GM12878 (cell line): ENCODE data around the gene PHLDB1. TPM values are rescaled to one million over a fixed set of nuclear protein-coding genes. Genes with fewer than 3 reads are reported as not detected.
"Not testable (repeated sequence)": the region's sequence is repeated elsewhere in the genome, so short reads cannot be mapped to it uniquely, and the experiment has no call there.

Source experiments
- ATAC-seq: fragments of 200-7000 bp; cut with Tn5 transposase; 3 replicates; pipeline ENCODE4 v1.9.1; 2020; ENCODE audit warnings: mild to moderate bottlenecking, moderate library complexity
- BruUV-seq: library from RNA; stranded (reverse); fragments of 400-500 nt; replicated peaks from 2 replicates; lab custom pipeline; 2021; lab: Mats Ljungman, UMichigan
- CTCF ChIA-PET: fragments of 300-600 bp; sonication (Branson Sonifier 250); formaldehyde crosslinking; extraction: SDS; loops from one replicate; lab custom pipeline; 2021; ENCODE audit warnings: inconsistent platforms; lab: Yijun Ruan, JAX
- POLR2A ChIA-PET: fragments of 350-600 bp; formaldehyde crosslinking; extraction: SDS; loops from one replicate; lab custom pipeline; 2021; ENCODE audit warnings: inconsistent platforms; lab: Charles Lee
- RAD21 ChIA-PET: fragments of 300-600 bp; sonication (Branson Sonifier 250); formaldehyde crosslinking; loops from one replicate; lab custom pipeline; 2023; ENCODE audit warnings: antibody characterized with exemption; ENCODE audit not compliant: unreplicated experiment; lab: Charles Lee
- SMC1A ChIA-PET: fragments of 300-600 bp; sonication (Branson Sonifier 250); formaldehyde crosslinking; loops from one replicate; lab custom pipeline; 2023; ENCODE audit not compliant: unreplicated experiment, uncharacterized antibody; lab: Charles Lee
- DNase-seq: peaks from one replicate; pipeline ENCODE4 v3.0.0-alpha.2; 2011; ENCODE audit warnings: low read depth, low spot score
- FAIRE-seq: peaks from 3 replicates; lab custom pipeline; 2011; peaks lifted over from hg19 to GRCh38; lab: Jason Lieb, UNC
- H2AFZ ChIP-seq: 2 replicates; pipeline ENCODE4 v1.6.0; 2011; ENCODE audit warnings: low read depth, low read length, control low read depth; ENCODE audit not compliant: control insufficient read depth
- H3K27ac ChIP-seq: 2 replicates; pipeline ENCODE4 v1.5.1; 2011; ENCODE audit warnings: control low read depth; ENCODE audit not compliant: control insufficient read depth, insufficient read depth
- H3K27me3 ChIP-seq, 2 experiments: replicated peaks in 1 of 2; 2 replicates each; pipeline versions ENCODE4 v1.6.0 to v1.6.1; 2011; ENCODE audit warnings: low read length in 1 of 2; ENCODE audit not compliant: control insufficient read depth in 2 of 2, insufficient read depth in 2 of 2
- H3K36me3 ChIP-seq, 2 experiments: 2 replicates each; pipeline ENCODE4 v1.5.1; 2011; ENCODE audit warnings: low read length in 1 of 2; ENCODE audit not compliant: control insufficient read depth in 2 of 2, insufficient read depth in 2 of 2
- H3K4me1 ChIP-seq: 2 replicates; pipeline ENCODE4 v1.6.1; 2011; ENCODE audit warnings: mild to moderate bottlenecking, low read length, moderate library complexity, mixed read lengths; ENCODE audit not compliant: control insufficient read depth, insufficient read depth
- H3K4me2 ChIP-seq: 2 replicates; pipeline ENCODE4 v1.6.0; 2011; ENCODE audit warnings: control low read depth; ENCODE audit not compliant: control insufficient read depth, insufficient read depth
- H3K4me3 ChIP-seq: fragments of 200-600 bp; sonication (generic); 2 replicates; pipeline ENCODE4 v1.5.1; 2016
- H3K79me2 ChIP-seq: 2 replicates; pipeline ENCODE4 v1.6.0; 2011; ENCODE audit warnings: low read length; ENCODE audit not compliant: control insufficient read depth, insufficient read depth
- H3K9ac ChIP-seq: 2 replicates; pipeline ENCODE4 v1.8.0; 2011; ENCODE audit warnings: low read length, control low read depth, mixed read lengths; ENCODE audit not compliant: control insufficient read depth, insufficient read depth
- H3K9me3 ChIP-seq: replicated peaks from 3 replicates; pipeline ENCODE4 v1.5.1; 2011; ENCODE audit warnings: mild to moderate bottlenecking, low read length; ENCODE audit not compliant: control insufficient read depth, insufficient read depth
- H4K20me1 ChIP-seq: 2 replicates; pipeline ENCODE4 v1.6.0; 2011; ENCODE audit not compliant: control insufficient read depth, insufficient read depth
- ASH2L ChIP-seq: fragments of 300-600, 200-600 bp; sonication (generic); IDR thresholded peaks from 2 replicates; pipeline ENCODE4 v1.6.1; 2017; ENCODE audit warnings: low read depth, mild to moderate bottlenecking, borderline replicate concordance
- CBX3 ChIP-seq: fragments of 200-600 bp; sonication (generic); IDR thresholded peaks from 2 replicates; pipeline ENCODE4 v1.6.1; 2016; ENCODE audit warnings: low read depth, borderline replicate concordance
- CEBPZ ChIP-seq: fragments of 150-350 bp; IDR thresholded peaks from 2 replicates; pipeline ENCODE4 v1.6.1; 2016; ENCODE audit warnings: low read depth, low read length
- EZH2 ChIP-seq: IDR thresholded peaks from 2 replicates; pipeline ENCODE4 v1.6.1; 2012; ENCODE audit warnings: low read depth, mild to moderate bottlenecking, control low read depth, inconsistent platforms, low read length, borderline replicate concordance; ENCODE audit not compliant: control insufficient read depth
- IRF5 ChIP-seq: fragments of 450-650 bp; IDR thresholded peaks from 2 replicates; pipeline ENCODE4 v1.6.1; 2017; ENCODE audit warnings: borderline replicate concordance
- PBX3 ChIP-seq: IDR thresholded peaks from 2 replicates; pipeline ENCODE4 v1.6.1; 2011; ENCODE audit warnings: mild to moderate bottlenecking, low read depth, low read length, moderate library complexity; ENCODE audit not compliant: insufficient replicate concordance
- RAD51 ChIP-seq: fragments of 450-650 bp; IDR thresholded peaks from 2 replicates; pipeline ENCODE4 v1.6.1; 2016; ENCODE audit warnings: moderate library complexity, mild to moderate bottlenecking, inconsistent platforms
- SPI1 ChIP-seq: IDR thresholded peaks from 2 replicates; pipeline ENCODE4 v1.6.1; 2011; ENCODE audit warnings: low read depth, mild to moderate bottlenecking, low read length, moderate library complexity, borderline replicate concordance; ENCODE audit not compliant: insufficient read depth
- SREBF1 ChIP-seq: IDR thresholded peaks from 2 replicates; pipeline ENCODE4 v1.6.1; 2012; ENCODE audit warnings: mild to moderate bottlenecking, low read length
- YY1 ChIP-seq: IDR thresholded peaks from 2 replicates; pipeline ENCODE4 v1.6.1; 2011; ENCODE audit warnings: low read depth, mild to moderate bottlenecking, low read length
- ZNF24 ChIP-seq: fragments of 450-650 bp; IDR thresholded peaks from 2 replicates; pipeline ENCODE4 v1.6.1; 2017; ENCODE audit warnings: antibody characterized with exemption, mild to moderate bottlenecking
- ZZZ3 ChIP-seq: IDR thresholded peaks from 2 replicates; pipeline ENCODE4 v1.6.1; 2011; ENCODE audit warnings: low read depth; ENCODE audit not compliant: control insufficient read depth, insufficient read length
- WGBS: methylation state at CpG from one replicate; pipeline ENCODE4 v1.1.6; 2016; ENCODE audit warnings: low lambda C conversion rate; ENCODE audit not compliant: insufficient replicate concordance, insufficient coverage; ENCODE audit errors: missing lambda C conversion rate; 5-methylcytosine and 5-hydroxymethylcytosine counted together
- in situ Hi-C: fragments of 300-500 bp; cut with MboI; formaldehyde crosslinking; loops from 9 replicates; pipeline ENCODE4 v1.14.3; 2018; ENCODE audit warnings: mixed read lengths
- intact Hi-C: fragments of 100-400 bp; cut with micrococcal nuclease; formaldehyde crosslinking; loops from one replicate; pipeline ENCODE4 v1.14.2; 2022; ENCODE audit not compliant: unreplicated experiment
- polyA plus RNA-seq, 11 experiments: library from polyadenylated mRNA; depleted of rRNA in 4 of 11; unstranded in 6 of 11; stranded (reverse) in 5 of 11; fragments of >200 nt; fragmentation: Nextera tagmentation in 4 of 11; fragmentation: Illumina TruSeq in 1 of 11; extraction: Ambion mirVana in 4 of 11; extraction: Trizol in 1 of 11; gene quantifications; 1 replicate in 1 of 11; 2 replicates in 10 of 11; pipeline versions ENCODE4 v1.2.1 to v1.2.3, GENCODE V29; 2011 to 2016; ENCODE audit warnings: inconsistent platforms in 2 of 11, missing spikeins in 2 of 11, low read depth in 1 of 11
- total RNA-seq, 4 experiments: library from RNA; depleted of rRNA in 3 of 4; stranded (reverse); fragments of >200 nt in 3 of 4; fragmentation: Illumina TruSeq in 1 of 4; extraction: Trizol in 1 of 4; gene quantifications; 2 replicates each; pipeline versions ENCODE4 v1.2.1 to v1.2.3, GENCODE V29; 2013 to 2021

The PHLDB1 gene
- total and polyA plus RNA-seq, 10 of the 15 experiments (the other 5 are each of a cell fraction or from before 2014, with no cell fraction given), result 0.03 to 0.26 (median 0.18) TPM; not detected in 4

- ChIA-PET POLR2A (interaction anchor here (0.5 to 0.7 kb wide), 2 partner anchors 172 to 255 kb away, joined by 3 to 4 read pairs; no protein-coding TSS in a partner anchor), SMC1A (no interaction called here), CTCF (no interaction called here), RAD21 (interaction anchor here (0.7 kb wide), 1 partner anchor 9 kb away, joined by 5 read pairs; no protein-coding TSS in a partner anchor)
- Histone ChIP-seq H3K27ac (no peak overlapping the region), H4K20me1 (no peaks in the 10 kb centered on the region), H3K9ac (no peak overlapping the region), H3K27me3 (0 out of 4 replicates have a peak, but pooled peaks cover 0 to 1% of the 10 kb centered on the region in 2 experiments), H3K36me3 (no peaks in the 10 kb centered on the region), H3K9me3 (no peaks in the 10 kb centered on the region), H3K4me1 (no peaks in the 10 kb centered on the region), H2AFZ (no peak overlapping the region), H3K79me2 (no peaks in the 10 kb centered on the region), H3K4me3 (no peak overlapping the region), H3K4me2 (no peak overlapping the region)
- BruUV-seq, result no TSS peak
- intact Hi-C loops (no loop called here), in situ Hi-C loops (no loop called here)
- no peak for DNase-seq
- no peak for ATAC-seq
- FAIRE-seq, result no peak
- WGBS, result no CpG with 5 or more reads among the region's 1 CpG
- no peak for TF ChIP-seq PBX3
- no peak for TF ChIP-seq YY1
- no peak for TF ChIP-seq ASH2L
- TF ChIP-seq ZZZ3, result no peak
- no peak for TF ChIP-seq IRF5
- TF ChIP-seq EZH2, result no peak
- no peak for TF ChIP-seq ZNF24
- no peak for TF ChIP-seq CEBPZ
- TF ChIP-seq SPI1, result no peak
- no peak for TF ChIP-seq CBX3
- TF ChIP-seq SREBF1, result no peak
- TF ChIP-seq RAD51, result no peak
These were observed 75.0 kb downstream of the PHLDB1 start for GRCh38 chr11:118682372-118682771.

GRCh38 chr11:118682939-118683338 lies 75.5 kb downstream of the PHLDB1 start:
- H3K79me2 ChIP-seq, H2AFZ ChIP-seq, in situ Hi-C loops, H4K20me1 ChIP-seq, ATAC-seq, H3K27ac ChIP-seq, intact Hi-C loops, H3K9me3 ChIP-seq, BruUV-seq, H3K27me3 ChIP-seq, H3K9ac ChIP-seq, H3K4me2 ChIP-seq, CTCF ChIA-PET, H3K36me3 ChIP-seq, DNase-seq, FAIRE-seq, SMC1A ChIA-PET, H3K4me1 ChIP-seq, H3K4me3 ChIP-seq: not testable (repeated sequence)
- RAD21 ChIA-PET, result interaction anchor here (0.7 kb wide), 1 partner anchor 9 kb away, joined by 5 read pairs; no protein-coding TSS in a partner anchor
- WGBS, result 45% methylated on average over 6 of the region's 6 CpGs
- POLR2A ChIA-PET, result interaction anchor here (0.5 to 0.7 kb wide), 2 partner anchors 171 to 255 kb away, joined by 3 to 4 read pairs; no protein-coding TSS in a partner anchor
